H9 (cell line): ENCODE data around the gene LRFN3. TPM values are rescaled to one million over a fixed set of nuclear protein-coding genes. Genes with fewer than 3 reads are reported as not detected.

Experiments
- DNase-seq: peaks from one replicate; pipeline ENCODE4 v3.0.0-alpha.2; 2017
- H2AFZ ChIP-seq: one replicate; pipeline ENCODE4 v1.6.1; 2013; ENCODE audit warnings: mild to moderate bottlenecking, low read length, control low read depth, moderate library complexity
- H2AK5ac ChIP-seq: 2 replicates; pipeline ENCODE4 v1.6.1; 2013; ENCODE audit warnings: low read length, control low read depth, mixed read lengths; ENCODE audit not compliant: insufficient read length
- H2BK120ac ChIP-seq: one replicate; pipeline ENCODE4 v1.6.1; 2013; ENCODE audit warnings: low read depth, mild to moderate bottlenecking, low read length, control low read depth, inconsistent platforms; ENCODE audit not compliant: poor library complexity, severe bottlenecking
- H2BK12ac ChIP-seq: 2 replicates; pipeline ENCODE4 v1.6.1; 2013; ENCODE audit warnings: low read length, control low read depth, mixed read lengths, low read depth; ENCODE audit not compliant: insufficient read length
- H2BK15ac ChIP-seq: 2 replicates; pipeline ENCODE4 v1.6.1; 2013; ENCODE audit warnings: low read depth, low read length, control low read depth
- H2BK20ac ChIP-seq: one replicate; pipeline ENCODE4 v1.6.1; 2013; ENCODE audit warnings: low read depth, mild to moderate bottlenecking, low read length, control low read depth, inconsistent platforms; ENCODE audit not compliant: poor library complexity, severe bottlenecking
- H2BK5ac ChIP-seq: 2 replicates; pipeline ENCODE4 v1.6.1; 2013; ENCODE audit warnings: low read length, control low read depth, mixed read lengths; ENCODE audit not compliant: insufficient read length
- H3K14ac ChIP-seq: 2 replicates; pipeline ENCODE4 v1.6.1; 2013; ENCODE audit warnings: low read length, control low read depth; ENCODE audit not compliant: insufficient read depth
- H3K18ac ChIP-seq: 2 replicates; pipeline ENCODE4 v1.6.1; 2013; ENCODE audit warnings: low read depth, mild to moderate bottlenecking, mixed read lengths, low read length, control low read depth; ENCODE audit not compliant: insufficient read length
- H3K23ac ChIP-seq: 2 replicates; pipeline ENCODE4 v1.6.1; 2013; ENCODE audit warnings: low read length, control low read depth, mixed read lengths, low read depth; ENCODE audit not compliant: insufficient read length
- H3K23me2 ChIP-seq: 2 replicates; pipeline ENCODE4 v1.6.1; 2013; ENCODE audit warnings: low read depth, mild to moderate bottlenecking, mixed read lengths, low read length, control low read depth; ENCODE audit not compliant: insufficient read length, poor library complexity, severe bottlenecking
- H3K27ac ChIP-seq: 2 replicates; pipeline ENCODE4 v1.5.1; 2013; ENCODE audit warnings: low read length, control low read depth, mixed read lengths, low read depth; ENCODE audit not compliant: insufficient read length
- H3K27me3 ChIP-seq: 2 replicates; pipeline ENCODE4 v1.6.1; 2013; ENCODE audit warnings: low read length, control low read depth, inconsistent platforms; ENCODE audit not compliant: insufficient read depth
- H3K4ac ChIP-seq: 2 replicates; pipeline ENCODE4 v1.6.1; 2013; ENCODE audit warnings: low read depth, mild to moderate bottlenecking, control low read depth, inconsistent platforms, low read length, moderate library complexity
- H3K4me1 ChIP-seq: 2 replicates; pipeline ENCODE4 v1.6.1; 2013; ENCODE audit warnings: low read length, control low read depth, inconsistent platforms; ENCODE audit not compliant: insufficient read depth
- H3K4me2 ChIP-seq: 2 replicates; pipeline ENCODE4 v1.6.1; 2013; ENCODE audit warnings: low read length, control low read depth, mixed read lengths; ENCODE audit not compliant: insufficient read length, insufficient read depth
- H3K56ac ChIP-seq: 2 replicates; pipeline ENCODE4 v1.6.1; 2013; ENCODE audit warnings: low read depth, mild to moderate bottlenecking, mixed read lengths, low read length, control low read depth; ENCODE audit not compliant: insufficient read length
- H3K79me1 ChIP-seq: 2 replicates; pipeline ENCODE4 v1.6.1; 2013; ENCODE audit warnings: low read depth, mild to moderate bottlenecking, moderate library complexity, low read length, control low read depth, inconsistent platforms; ENCODE audit not compliant: insufficient read depth, poor library complexity, severe bottlenecking
- H3K79me2 ChIP-seq: 2 replicates; pipeline ENCODE4 v1.6.1; 2013; ENCODE audit warnings: low read length, control low read depth, inconsistent platforms; ENCODE audit not compliant: insufficient read depth
- H3K9ac ChIP-seq: 2 replicates; pipeline ENCODE4 v1.6.1; 2013; ENCODE audit warnings: low read length, control low read depth, mixed read lengths; ENCODE audit not compliant: insufficient read length; ENCODE audit errors: extremely low read depth
- H3K9me3 ChIP-seq: one replicate; pipeline ENCODE4 v1.6.1; 2013; ENCODE audit warnings: low read depth, low read length, inconsistent platforms; ENCODE audit not compliant: control insufficient read depth
- H3T11ph ChIP-seq: one replicate; pipeline ENCODE4 v1.6.1; 2013; ENCODE audit warnings: mild to moderate bottlenecking, low read length, control low read depth, inconsistent platforms
- H4K20me1 ChIP-seq: one replicate; pipeline ENCODE4 v1.6.1; 2013; ENCODE audit not compliant: control insufficient read depth, insufficient read length, insufficient read depth
- H4K5ac ChIP-seq: 2 replicates; pipeline ENCODE4 v1.6.1; 2013; ENCODE audit warnings: low read depth, mild to moderate bottlenecking, mixed read lengths, low read length, control low read depth; ENCODE audit not compliant: insufficient read length
- H4K8ac ChIP-seq: replicated peaks from 2 replicates; pipeline ENCODE4 v1.6.1; 2013; ENCODE audit warnings: low read length, control low read depth, mixed read lengths, low read depth; ENCODE audit not compliant: insufficient read length
- H4K91ac ChIP-seq: 2 replicates; pipeline ENCODE4 v1.6.1; 2013; ENCODE audit warnings: low read depth, mild to moderate bottlenecking, moderate library complexity, mixed read lengths, low read length, control low read depth; ENCODE audit not compliant: insufficient read length
- H3K27ac Mint-ChIP-seq, 3 experiments: 2 replicates in 2 of 3; 3 replicates in 1 of 3; pipeline ENCODE4 v1.8.0; 2020 to 2021; ENCODE audit warnings: mixed read lengths in 3 of 3, mild to moderate bottlenecking in 1 of 3, moderate library complexity in 1 of 3
- H3K27me3 Mint-ChIP-seq: 2 replicates; pipeline ENCODE4 v1.8.0; 2021; ENCODE audit warnings: low read depth, mild to moderate bottlenecking, moderate library complexity, mixed read lengths
- H3K36me3 Mint-ChIP-seq, 3 experiments: 2 replicates in 2 of 3; 3 replicates in 1 of 3; pipeline ENCODE4 v1.8.0; 2020 to 2021; ENCODE audit warnings: low read depth in 3 of 3, mixed read lengths in 3 of 3; ENCODE audit not compliant: insufficient read depth in 1 of 3
- H3K4me1 Mint-ChIP-seq, 2 experiments: 2 replicates each; pipeline ENCODE4 v1.8.0; 2020; ENCODE audit warnings: mixed read lengths in 2 of 2
- H3K4me3 Mint-ChIP-seq, 2 experiments: 2 replicates in 1 of 2; 3 replicates in 1 of 2; pipeline ENCODE4 v1.8.0; 2020 to 2021; ENCODE audit warnings: mild to moderate bottlenecking in 2 of 2, mixed read lengths in 2 of 2, moderate library complexity in 1 of 2
- H3K9me3 Mint-ChIP-seq, 2 experiments: 2 replicates in 1 of 2; 3 replicates in 1 of 2; pipeline ENCODE4 v1.8.0; 2020; ENCODE audit warnings: mild to moderate bottlenecking in 2 of 2, mixed read lengths in 2 of 2, moderate library complexity in 1 of 2
- CTCF ChIP-seq: fragments of 200-600 bp; sonication (generic); conservative IDR thresholded peaks from 3 replicates; pipeline ENCODE4 v1.8.0; 2021; ENCODE audit warnings: antibody characterized with exemption, mild to moderate bottlenecking
- WGBS: extraction: QIAGEN DNeasy Blood & Tissue Kit; methylation state at CpG from one replicate; pipeline ENCODE4 v1.1.7; 2013; ENCODE audit warnings: missing lambda C conversion rate, low lambda C conversion rate, mixed read lengths; ENCODE audit not compliant: insufficient read length; ENCODE audit errors: extremely low coverage; 5-methylcytosine and 5-hydroxymethylcytosine counted together
- total RNA-seq: library from RNA; stranded (reverse); gene quantifications from 2 replicates; pipeline ENCODE4 v1.2.1, GENCODE V29; 2021

Gene LRFN3
- total RNA-seq, 1 experiment from 2014 or later: 20.5 TPM

- H3K18ac ChIP-seq: no peak overlapping the region
- H3K79me1 ChIP-seq: no peaks in the 10 kb centered on the region
- peaks cover 7% of the 10 kb centered on the region; the same call in 1 of the 2 replicates for H3K4me1 ChIP-seq
- no peak overlapping the region for H3K4me2 ChIP-seq
- no peak overlapping the region for H3K56ac ChIP-seq
- H3T11ph ChIP-seq: no peak overlapping the region
- H3K27ac ChIP-seq: no peak overlapping the region
- no peak overlapping the region for H2BK20ac ChIP-seq
- H4K20me1 ChIP-seq: no peaks in the 10 kb centered on the region
- H3K36me3 Mint-ChIP-seq: peaks cover 13 to 41% (median 24%) of the 10 kb centered on the region in 3 experiments
- no peak overlapping the region for H3K23ac ChIP-seq
- no peak overlapping the region for H3K4ac ChIP-seq
- H3K9ac ChIP-seq: no peak overlapping the region
- H4K5ac ChIP-seq: no peak overlapping the region
- H3K23me2 ChIP-seq: peaks cover 24% of the 10 kb centered on the region
- no peak overlapping the region for H2BK120ac ChIP-seq
- peaks cover 3% of the 10 kb centered on the region for H3K27me3 Mint-ChIP-seq
- no peak overlapping the region for H2BK12ac ChIP-seq
- H3K4me3 Mint-ChIP-seq: no peak overlapping the region
- no peak overlapping the region for H2BK5ac ChIP-seq
- H3K14ac ChIP-seq: no peak overlapping the region
- no peak for DNase-seq
- H2AFZ ChIP-seq: no peak overlapping the region
- no peak overlapping the region for H4K91ac ChIP-seq
- no peak overlapping the region for H2BK15ac ChIP-seq
- no CpG with 5 or more reads among the region's 51 CpGs for WGBS
- no peaks in the 10 kb centered on the region for H3K9me3 ChIP-seq
- H3K27me3 ChIP-seq: no peaks in the 10 kb centered on the region
- H2AK5ac ChIP-seq: no peak overlapping the region
- no peaks in the 10 kb centered on the region for H3K79me2 ChIP-seq
- no peaks in the 10 kb centered on the region for H3K9me3 Mint-ChIP-seq
- H3K27ac Mint-ChIP-seq: no peak overlapping the region
- H4K8ac ChIP-seq: no peak overlapping the region
- no peak for TF ChIP-seq CTCF
- peaks cover 22 to 23% of the 10 kb centered on the region in 2 experiments for H3K4me1 Mint-ChIP-seq
These were observed 4.1 kb downstream of the LRFN3 start for GRCh38 chr19:35940078-35940775.
